B cell (primary cell): ENCODE data around the gene DERA. TPM values are rescaled to one million over a fixed set of nuclear protein-coding genes. Genes with fewer than 3 reads are reported as not detected.
"Not testable (repeated sequence)": the region's sequence is repeated elsewhere in the genome, so short reads cannot be mapped to it uniquely, and the experiment has no call there.

Experiments used
- ATAC-seq: fragments of 200-7000 bp; cut with Tn5 transposase; one replicate; pipeline ENCODE4 v1.10.0; 2021; ENCODE audit warnings: low read depth, mild to moderate bottlenecking, moderate number of reproducible peaks, moderate library complexity
- CTCF ChIA-PET: fragments of 350-600 bp; sonication (Branson Sonifier 250); formaldehyde crosslinking; loops from one replicate; lab custom pipeline; 2021; ENCODE audit warnings: antibody characterized with exemption, inconsistent platforms; lab: Charles Lee
- POLR2A ChIA-PET: fragments of 350-600 bp; sonication (Branson Sonifier 250); formaldehyde crosslinking; loops from one replicate; lab custom pipeline; 2021; ENCODE audit warnings: antibody characterized with exemption; lab: Charles Lee
- DNase-seq: peaks from one replicate; pipeline ENCODE4 v3.0.0; 2013
- H2AFZ ChIP-seq: 2 replicates; pipeline ENCODE4 v1.6.1; 2012; ENCODE audit warnings: mild to moderate bottlenecking, low read depth, low read length; ENCODE audit not compliant: insufficient read depth, poor library complexity, severe bottlenecking
- H3K27ac ChIP-seq, 2 donors: 1 replicate in 1 of 2; 2 replicates in 1 of 2; pipeline ENCODE4 v1.5.1; 2012 to 2013; ENCODE audit warnings: low read length in 2 of 2, mild to moderate bottlenecking in 2 of 2, moderate library complexity in 1 of 2
- H3K27me3 ChIP-seq, 4 experiments: fragments of 200-600 bp in 1 of 4; sonication (generic) in 1 of 4; replicated peaks in 1 of 4; 1 replicate in 2 of 4; 2 replicates in 2 of 4; pipeline versions ENCODE4 v1.6.1 to v1.7.0; 2013 to 2016; ENCODE audit warnings: low read length in 3 of 4, mild to moderate bottlenecking in 2 of 4, mixed read lengths in 1 of 4, moderate library complexity in 1 of 4; ENCODE audit not compliant: insufficient read depth in 4 of 4, control insufficient read depth in 3 of 4; ENCODE audit errors: control extremely low read depth in 1 of 4
- H3K36me3 ChIP-seq, 2 experiments: replicated peaks in 1 of 2; 1 replicate in 1 of 2; 2 replicates in 1 of 2; pipeline versions ENCODE4 v1.6.1 to v1.7.1; 2013; ENCODE audit warnings: low read length in 1 of 2; ENCODE audit not compliant: insufficient read depth in 2 of 2, control insufficient read depth in 1 of 2; ENCODE audit errors: control extremely low read depth in 1 of 2, extremely low read depth in 1 of 2
- H3K4me1 ChIP-seq, 2 donors: fragments of 200-600 bp in 1 of 2; sonication (generic) in 1 of 2; 1 replicate in 1 of 2; 2 replicates in 1 of 2; pipeline versions ENCODE4 v1.5.1 to v1.6.1; 2013 to 2017; ENCODE audit warnings: low read length in 2 of 2; ENCODE audit not compliant: control insufficient read depth in 2 of 2, insufficient read depth in 2 of 2
- H3K4me2 ChIP-seq: replicated peaks from 2 replicates; pipeline ENCODE3; 2012; ENCODE audit warnings: mild to moderate bottlenecking, low read depth, low read length; ENCODE audit not compliant: poor library complexity, severe bottlenecking
- H3K4me3 ChIP-seq, 5 experiments: fragments of 200-600 bp in 1 of 5; sonication (generic) in 1 of 5; 1 replicate in 3 of 5; 2 replicates in 2 of 5; pipeline versions ENCODE4 v1.5.1 to v1.7.0; 2011 to 2016; ENCODE audit warnings: low read length in 4 of 5, mild to moderate bottlenecking in 4 of 5, low read depth in 2 of 5, control low read depth in 1 of 5, moderate library complexity in 1 of 5; ENCODE audit not compliant: insufficient read depth in 1 of 5; ENCODE audit errors: control extremely low read depth in 1 of 5, extremely low read depth in 1 of 5
- H3K79me2 ChIP-seq: fragments of 200-600 bp; sonication (generic); one replicate; pipeline ENCODE4 v1.6.0; 2016; ENCODE audit warnings: low read length; ENCODE audit not compliant: control insufficient read depth, insufficient read depth
- H3K9ac ChIP-seq: fragments of 200-600 bp; sonication (generic); 2 replicates; pipeline ENCODE4 v1.6.1; 2017; ENCODE audit warnings: mild to moderate bottlenecking, low read length, moderate library complexity
- H3K9me3 ChIP-seq, 3 donors: one replicate each; pipeline versions ENCODE4 v1.6.1 to v1.7.1; 2013; ENCODE audit warnings: low read length in 2 of 3; ENCODE audit not compliant: control insufficient read depth in 2 of 3, insufficient read depth in 1 of 3; ENCODE audit errors: control extremely low read depth in 1 of 3
- H4K20me1 ChIP-seq: 2 replicates; pipeline ENCODE4 v1.6.0; 2012; ENCODE audit warnings: mild to moderate bottlenecking, low read length; ENCODE audit not compliant: insufficient read depth, control insufficient read depth, poor library complexity, severe bottlenecking
- H3K27ac Mint-ChIP-seq: one replicate; pipeline ENCODE4 v1.8.0; 2021; ENCODE audit warnings: mixed read lengths
- H3K27me3 Mint-ChIP-seq: one replicate; pipeline ENCODE4 v1.8.0; 2021; ENCODE audit warnings: mixed read lengths
- H3K4me1 Mint-ChIP-seq: one replicate; pipeline ENCODE4 v1.8.0; 2021; ENCODE audit warnings: mixed read lengths
- H3K4me3 Mint-ChIP-seq: one replicate; pipeline ENCODE4 v1.8.0; 2021; ENCODE audit warnings: mixed read lengths
- H3K9me3 Mint-ChIP-seq: one replicate; pipeline ENCODE4 v1.8.0; 2022; ENCODE audit warnings: mixed read lengths; ENCODE audit not compliant: insufficient read depth
- EZH2 ChIP-seq: IDR thresholded peaks from 2 replicates; pipeline ENCODE4 v1.6.1; 2012; ENCODE audit warnings: borderline replicate concordance, low read depth, mild to moderate bottlenecking, moderate library complexity, low read length; ENCODE audit not compliant: insufficient read depth, poor library complexity, severe bottlenecking
- WGBS: methylation state at CpG from one replicate; pipeline ENCODE4 v1.1.5; 2013; ENCODE audit warnings: missing lambda C conversion rate; ENCODE audit not compliant: insufficient coverage; 5-methylcytosine and 5-hydroxymethylcytosine counted together
- intact Hi-C: fragments of 100-400 bp; cut with micrococcal nuclease; formaldehyde crosslinking; loops from one replicate; pipeline ENCODE4 v1.10.0; 2022
- polyA plus RNA-seq: library from polyadenylated mRNA; depleted of rRNA; stranded (reverse); fragments of >200 nt; gene quantifications from 2 replicates; pipeline ENCODE4 v1.2.3, GENCODE V29; 2012
- total RNA-seq, 2 donors: library from RNA; stranded (reverse); fragments of 120-200 nt in 1 of 2; gene quantifications; 1 replicate in 1 of 2; 2 replicates in 1 of 2; pipeline versions ENCODE4 v1.2.3 to v1.2.4, GENCODE V29; 2013 to 2022
- TF ChIP-seq, protein P1 (sequence below): fragments of 200-600 bp; IDR thresholded peaks from one replicate; pipeline ENCODE4 v1.8.0; 2022; ENCODE audit warnings: antibody characterized with exemption, mild to moderate bottlenecking

The DERA gene
- total and polyA plus RNA-seq, 2 donors (not counting 1 experiment from before 2014, with no cell fraction given): 9.4 to 20.5 TPM

GRCh38 chr12:15948461-15948860 lies 37.3 kb downstream of the DERA start:
- H3K4me2 ChIP-seq, H3K36me3 ChIP-seq, H3K27me3 ChIP-seq, H3K27me3 Mint-ChIP-seq, H2AFZ ChIP-seq, H3K9ac ChIP-seq, H4K20me1 ChIP-seq, ATAC-seq, H3K9me3 Mint-ChIP-seq, POLR2A ChIA-PET, CTCF ChIA-PET, H3K4me3 Mint-ChIP-seq, H3K27ac Mint-ChIP-seq, H3K4me1 ChIP-seq, intact Hi-C loops, H3K27ac ChIP-seq, H3K4me3 ChIP-seq, DNase-seq: not testable (repeated sequence)
- Histone ChIP-seq H3K9me3 (peaks cover 0 to 11% (median 0%) of the 10 kb centered on the region in 3 donors), H3K79me2 (peaks cover 14% of the 10 kb centered on the region)
- WGBS: 100% methylated on average over 5 of the region's 10 CpGs
- H3K4me1 Mint-ChIP-seq: peaks cover 26% of the 10 kb centered on the region

DNA sequence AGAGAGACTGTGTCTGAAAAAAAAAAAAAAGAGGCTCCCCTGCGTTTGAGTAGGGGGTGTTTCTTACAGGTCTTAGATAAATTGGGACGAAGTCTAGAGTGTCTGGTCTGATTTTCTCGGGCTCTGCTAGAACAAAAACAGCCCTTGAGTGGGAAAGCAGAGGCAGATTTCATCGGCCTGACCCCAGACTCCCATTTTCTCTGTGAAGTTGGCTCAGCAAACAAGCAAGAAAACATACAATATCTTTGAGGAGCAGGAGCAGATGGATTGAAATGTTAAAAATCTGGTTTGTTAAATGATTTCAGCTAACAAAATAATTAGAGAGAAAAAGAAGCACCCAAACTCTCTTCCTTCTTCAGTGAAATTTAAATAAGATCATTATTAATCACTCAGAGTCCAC lies 44.1 kb downstream of the DERA start:
- H3K9ac ChIP-seq: no peak overlapping the region
- peaks cover 16% of the 10 kb centered on the region for H4K20me1 ChIP-seq
- ATAC-seq: no peak
- H3K9me3 ChIP-seq: no peaks in the 10 kb centered on the region
- H3K4me3 Mint-ChIP-seq: no peak overlapping the region
- intact Hi-C loops: no loop called here
- H3K79me2 ChIP-seq: peaks cover 9% of the 10 kb centered on the region
- no peak overlapping the region for H3K4me2 ChIP-seq
- peaks cover 4% of the 10 kb centered on the region for H3K4me1 Mint-ChIP-seq
- DNase-seq: no peak
- H3K4me3 ChIP-seq: no peak overlapping the region
- H3K27ac ChIP-seq: no peak overlapping the region
- CTCF ChIA-PET: no interaction called here
- no peaks in the 10 kb centered on the region for H3K27me3 ChIP-seq
- no peaks in the 10 kb centered on the region for H3K27me3 Mint-ChIP-seq
- H3K27ac Mint-ChIP-seq: no peak overlapping the region
- H2AFZ ChIP-seq: no peak overlapping the region
- 97% methylated on average over 3 of the region's 4 CpGs for WGBS
- H3K36me3 ChIP-seq: peaks cover 4 to 10% of the 10 kb centered on the region in 2 experiments
- no peaks in the 10 kb centered on the region for H3K9me3 Mint-ChIP-seq
- TF ChIP-seq, protein P1, sequence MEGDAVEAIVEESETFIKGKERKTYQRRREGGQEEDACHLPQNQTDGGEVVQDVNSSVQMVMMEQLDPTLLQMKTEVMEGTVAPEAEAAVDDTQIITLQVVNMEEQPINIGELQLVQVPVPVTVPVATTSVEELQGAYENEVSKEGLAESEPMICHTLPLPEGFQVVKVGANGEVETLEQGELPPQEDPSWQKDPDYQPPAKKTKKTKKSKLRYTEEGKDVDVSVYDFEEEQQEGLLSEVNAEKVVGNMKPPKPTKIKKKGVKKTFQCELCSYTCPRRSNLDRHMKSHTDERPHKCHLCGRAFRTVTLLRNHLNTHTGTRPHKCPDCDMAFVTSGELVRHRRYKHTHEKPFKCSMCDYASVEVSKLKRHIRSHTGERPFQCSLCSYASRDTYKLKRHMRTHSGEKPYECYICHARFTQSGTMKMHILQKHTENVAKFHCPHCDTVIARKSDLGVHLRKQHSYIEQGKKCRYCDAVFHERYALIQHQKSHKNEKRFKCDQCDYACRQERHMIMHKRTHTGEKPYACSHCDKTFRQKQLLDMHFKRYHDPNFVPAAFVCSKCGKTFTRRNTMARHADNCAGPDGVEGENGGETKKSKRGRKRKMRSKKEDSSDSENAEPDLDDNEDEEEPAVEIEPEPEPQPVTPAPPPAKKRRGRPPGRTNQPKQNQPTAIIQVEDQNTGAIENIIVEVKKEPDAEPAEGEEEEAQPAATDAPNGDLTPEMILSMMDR: no peak
- TF ChIP-seq EZH2: no peak
- no peaks in the 10 kb centered on the region for H3K4me1 ChIP-seq
- POLR2A ChIA-PET: no interaction called here
